HepG2 (cell line): ENCODE data around the gene PIM1. TPM values are rescaled to one million over a fixed set of nuclear protein-coding genes. Genes with fewer than 3 reads are reported as not detected.

Experiments
- ARID5B ChIP-seq: IDR thresholded peaks from 2 replicates; pipeline ENCODE4 v1.4.0; 2020; ENCODE audit warnings: mild to moderate bottlenecking, missing genetic modification reagents
- BCL6 ChIP-seq: IDR thresholded peaks from 2 replicates; pipeline ENCODE4 v1.6.1; 2016; ENCODE audit warnings: missing genetic modification reagents, missing compliant biosample characterization
- BRCA1 ChIP-seq: sonication (generic); formaldehyde crosslinking; IDR thresholded peaks from 2 replicates; pipeline ENCODE4 v1.4.0; 2020; ENCODE audit warnings: missing genetic modification reagents
- CC2D1A ChIP-seq: sonication (generic); formaldehyde crosslinking; IDR thresholded peaks from 2 replicates; pipeline ENCODE4 v1.8.1; 2023; ENCODE audit warnings: mild to moderate bottlenecking, missing genetic modification reagents
- CHCHD3 ChIP-seq: sonication (generic); formaldehyde crosslinking; IDR thresholded peaks from 2 replicates; pipeline ENCODE4 v1.8.0; 2022; ENCODE audit warnings: mild to moderate bottlenecking, missing genetic modification reagents, moderate library complexity
- MTF2 ChIP-seq: sonication (generic); formaldehyde crosslinking; IDR thresholded peaks from 2 replicates; pipeline ENCODE4 v1.5.0; 2020; ENCODE audit warnings: missing genetic modification reagents, borderline replicate concordance
- PCBP2 ChIP-seq: fragments of 200-400 bp; formaldehyde crosslinking; optimal IDR thresholded peaks from 2 replicates; pipeline ENCODE3; 2018; ENCODE audit warnings: low read length, low read depth; ENCODE audit not compliant: poor library complexity, severe bottlenecking
- RELA ChIP-seq: sonication (generic); formaldehyde crosslinking; IDR thresholded peaks from 2 replicates; pipeline ENCODE4 v1.4.0; 2020; ENCODE audit warnings: missing genetic modification reagents
- SALL1 ChIP-seq: sonication (generic); formaldehyde crosslinking; IDR thresholded peaks from 2 replicates; pipeline ENCODE4 v1.8.0; 2022; ENCODE audit warnings: mild to moderate bottlenecking, missing genetic modification reagents
- SKI ChIP-seq: fragments of 450-650 bp; IDR thresholded peaks from one replicate; pipeline ENCODE4 v1.6.1; 2018; ENCODE audit warnings: mild to moderate bottlenecking; ENCODE audit not compliant: partially characterized antibody
- ZC3H4 ChIP-seq: sonication (generic); formaldehyde crosslinking; IDR thresholded peaks from 2 replicates; pipeline ENCODE4 v1.4.0; 2020; ENCODE audit warnings: missing genetic modification reagents, borderline replicate concordance
- ZFX ChIP-seq: sonication (generic); formaldehyde crosslinking; IDR thresholded peaks from 2 replicates; pipeline ENCODE4 v1.4.0; 2020; ENCODE audit warnings: mild to moderate bottlenecking, low read depth, missing genetic modification reagents, moderate library complexity
- ZNF256 ChIP-seq: sonication (generic); formaldehyde crosslinking; conservative IDR thresholded peaks from 2 replicates; pipeline ENCODE4 v1.4.0; 2020; ENCODE audit warnings: missing genetic modification reagents
- ZNF451 ChIP-seq: sonication (generic); formaldehyde crosslinking; IDR thresholded peaks from 2 replicates; pipeline ENCODE4 v1.5.0; 2020; ENCODE audit warnings: mild to moderate bottlenecking, missing genetic modification reagents
- ZNF556 ChIP-seq: sonication (generic); formaldehyde crosslinking; IDR thresholded peaks from 2 replicates; pipeline ENCODE4 v1.4.0; 2020; ENCODE audit warnings: mild to moderate bottlenecking, missing genetic modification reagents, borderline replicate concordance
- ZNF605 ChIP-seq: sonication (generic); formaldehyde crosslinking; IDR thresholded peaks from 2 replicates; pipeline ENCODE4 v1.8.0; 2022; ENCODE audit warnings: mild to moderate bottlenecking, missing genetic modification reagents
- polyA plus RNA-seq, 8 experiments: library from polyadenylated mRNA; depleted of rRNA in 3 of 8; stranded (reverse) in 7 of 8; unstranded in 1 of 8; fragments of >200 nt; fragmentation: Illumina TruSeq in 4 of 8; extraction: Trizol in 4 of 8; gene quantifications; 2 replicates each; pipeline versions ENCODE4 v1.2.1 to v1.2.3, GENCODE V29; 2011 to 2016; ENCODE audit warnings: low read depth in 4 of 8, missing spikeins in 1 of 8, mixed read lengths in 1 of 8; ENCODE audit not compliant: insufficient read depth in 1 of 8
- total RNA-seq, 5 experiments: library from RNA; depleted of rRNA; stranded (reverse); fragments of >200 nt; fragmentation: Illumina TruSeq; extraction: Trizol; gene quantifications; 2 replicates each; pipeline ENCODE4 v1.2.3, GENCODE V29; 2016; ENCODE audit warnings: low read depth in 1 of 5
- TF ChIP-seq, protein P1 (sequence below): fragments of 450-650 bp; IDR thresholded peaks from 2 replicates; pipeline ENCODE4 v1.6.1; 2017; ENCODE audit warnings: mild to moderate bottlenecking
- TF ChIP-seq, protein P2 (sequence below), 2 experiments: IDR thresholded peaks; 2 replicates each; pipeline ENCODE4 v1.6.1; 2011 to 2012; ENCODE audit warnings: low read length in 2 of 2, borderline replicate concordance in 1 of 2, low read depth in 1 of 2, mild to moderate bottlenecking in 1 of 2, moderate library complexity in 1 of 2

Gene PIM1
- total and polyA plus RNA-seq, 2 of the 13 experiments (the other 11 are each of a cell fraction or from before 2014, with no cell fraction given) = 29.4 to 117 TPM

DNA sequence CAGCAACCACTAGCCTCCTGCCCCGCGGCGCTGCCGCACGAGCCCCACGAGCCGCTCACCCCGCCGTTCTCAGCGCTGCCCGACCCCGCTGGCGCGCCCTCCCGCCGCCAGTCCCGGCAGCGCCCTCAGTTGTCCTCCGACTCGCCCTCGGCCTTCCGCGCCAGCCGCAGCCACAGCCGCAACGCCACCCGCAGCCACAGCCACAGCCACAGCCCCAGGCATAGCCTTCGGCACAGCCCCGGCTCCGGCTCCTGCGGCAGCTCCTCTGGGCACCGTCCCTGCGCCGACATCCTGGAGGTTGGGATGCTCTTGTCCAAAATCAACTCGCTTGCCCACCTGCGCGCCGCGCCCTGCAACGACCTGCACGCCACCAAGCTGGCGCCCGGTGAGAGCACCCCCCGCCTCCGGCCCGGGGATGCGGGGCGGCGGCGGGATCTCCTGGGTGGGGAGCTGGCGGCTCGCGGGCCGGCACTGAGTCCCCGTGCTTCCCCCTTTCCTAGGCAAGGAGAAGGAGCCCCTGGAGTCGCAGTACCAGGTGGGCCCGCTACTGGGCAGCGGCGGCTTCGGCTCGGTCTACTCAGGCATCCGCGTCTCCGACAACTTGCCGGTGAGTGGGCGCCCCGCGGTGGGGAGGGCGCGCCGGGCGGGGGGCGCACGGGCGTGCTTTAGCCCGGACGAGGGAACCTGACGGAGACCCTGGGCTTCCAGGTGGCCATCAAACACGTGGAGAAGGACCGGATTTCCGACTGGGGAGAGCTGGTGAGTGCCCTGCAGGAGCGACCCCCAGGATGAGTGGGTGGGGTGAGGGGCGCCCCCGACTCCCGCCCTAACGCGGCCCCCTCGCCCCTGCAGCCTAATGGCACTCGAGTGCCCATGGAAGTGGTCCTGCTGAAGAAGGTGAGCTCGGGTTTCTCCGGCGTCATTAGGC, 585 bp downstream of the PIM1 start (continued):
- TF ChIP-seq, protein P1, sequence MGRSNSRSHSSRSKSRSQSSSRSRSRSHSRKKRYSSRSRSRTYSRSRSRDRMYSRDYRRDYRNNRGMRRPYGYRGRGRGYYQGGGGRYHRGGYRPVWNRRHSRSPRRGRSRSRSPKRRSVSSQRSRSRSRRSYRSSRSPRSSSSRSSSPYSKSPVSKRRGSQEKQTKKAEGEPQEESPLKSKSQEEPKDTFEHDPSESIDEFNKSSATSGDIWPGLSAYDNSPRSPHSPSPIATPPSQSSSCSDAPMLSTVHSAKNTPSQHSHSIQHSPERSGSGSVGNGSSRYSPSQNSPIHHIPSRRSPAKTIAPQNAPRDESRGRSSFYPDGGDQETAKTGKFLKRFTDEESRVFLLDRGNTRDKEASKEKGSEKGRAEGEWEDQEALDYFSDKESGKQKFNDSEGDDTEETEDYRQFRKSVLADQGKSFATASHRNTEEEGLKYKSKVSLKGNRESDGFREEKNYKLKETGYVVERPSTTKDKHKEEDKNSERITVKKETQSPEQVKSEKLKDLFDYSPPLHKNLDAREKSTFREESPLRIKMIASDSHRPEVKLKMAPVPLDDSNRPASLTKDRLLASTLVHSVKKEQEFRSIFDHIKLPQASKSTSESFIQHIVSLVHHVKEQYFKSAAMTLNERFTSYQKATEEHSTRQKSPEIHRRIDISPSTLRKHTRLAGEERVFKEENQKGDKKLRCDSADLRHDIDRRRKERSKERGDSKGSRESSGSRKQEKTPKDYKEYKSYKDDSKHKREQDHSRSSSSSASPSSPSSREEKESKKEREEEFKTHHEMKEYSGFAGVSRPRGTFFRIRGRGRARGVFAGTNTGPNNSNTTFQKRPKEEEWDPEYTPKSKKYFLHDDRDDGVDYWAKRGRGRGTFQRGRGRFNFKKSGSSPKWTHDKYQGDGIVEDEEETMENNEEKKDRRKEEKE = no peak
- TF ChIP-seq BRCA1 (peak; percentile 14; the same call in 1 of the 2 replicates), BCL6 (CRISPR knock-in tag) (no peak), ZNF556 (CRISPR knock-in tag) (no peak), ZNF451 (CRISPR knock-in tag) (no peak; the same call in 1 of the 2 replicates), ARID5B (no peak; the same call in 1 of the 2 replicates), ZNF256 (no peak), RELA (no peak), CHCHD3 (CRISPR knock-in tag) (no peak; the same call in 1 of the 2 replicates), ZC3H4 (peak; percentile 69; the same call in 1 of the 2 replicates), SKI (no peak), PCBP2 (no peak), CC2D1A (CRISPR knock-in tag) (no peak), SALL1 (CRISPR knock-in tag) (no peak; the same call in 1 of the 2 replicates), ZNF605 (CRISPR knock-in tag) (no peak), MTF2 (CRISPR knock-in tag) (0 out of 2 replicates have a peak, but pooled peaks have one; percentile 30), ZFX (CRISPR knock-in tag) (peak; percentile 57)
- TF ChIP-seq, protein P2, sequence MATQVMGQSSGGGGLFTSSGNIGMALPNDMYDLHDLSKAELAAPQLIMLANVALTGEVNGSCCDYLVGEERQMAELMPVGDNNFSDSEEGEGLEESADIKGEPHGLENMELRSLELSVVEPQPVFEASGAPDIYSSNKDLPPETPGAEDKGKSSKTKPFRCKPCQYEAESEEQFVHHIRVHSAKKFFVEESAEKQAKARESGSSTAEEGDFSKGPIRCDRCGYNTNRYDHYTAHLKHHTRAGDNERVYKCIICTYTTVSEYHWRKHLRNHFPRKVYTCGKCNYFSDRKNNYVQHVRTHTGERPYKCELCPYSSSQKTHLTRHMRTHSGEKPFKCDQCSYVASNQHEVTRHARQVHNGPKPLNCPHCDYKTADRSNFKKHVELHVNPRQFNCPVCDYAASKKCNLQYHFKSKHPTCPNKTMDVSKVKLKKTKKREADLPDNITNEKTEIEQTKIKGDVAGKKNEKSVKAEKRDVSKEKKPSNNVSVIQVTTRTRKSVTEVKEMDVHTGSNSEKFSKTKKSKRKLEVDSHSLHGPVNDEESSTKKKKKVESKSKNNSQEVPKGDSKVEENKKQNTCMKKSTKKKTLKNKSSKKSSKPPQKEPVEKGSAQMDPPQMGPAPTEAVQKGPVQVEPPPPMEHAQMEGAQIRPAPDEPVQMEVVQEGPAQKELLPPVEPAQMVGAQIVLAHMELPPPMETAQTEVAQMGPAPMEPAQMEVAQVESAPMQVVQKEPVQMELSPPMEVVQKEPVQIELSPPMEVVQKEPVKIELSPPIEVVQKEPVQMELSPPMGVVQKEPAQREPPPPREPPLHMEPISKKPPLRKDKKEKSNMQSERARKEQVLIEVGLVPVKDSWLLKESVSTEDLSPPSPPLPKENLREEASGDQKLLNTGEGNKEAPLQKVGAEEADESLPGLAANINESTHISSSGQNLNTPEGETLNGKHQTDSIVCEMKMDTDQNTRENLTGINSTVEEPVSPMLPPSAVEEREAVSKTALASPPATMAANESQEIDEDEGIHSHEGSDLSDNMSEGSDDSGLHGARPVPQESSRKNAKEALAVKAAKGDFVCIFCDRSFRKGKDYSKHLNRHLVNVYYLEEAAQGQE (IDR thresholded peaks at IDR 0.05; ENCODE audit: borderline replicate concordance in 1 of 2, low read depth in 1 of 2, low read length in 2 of 2) = no peak; a peak in 1 of 4 replicates
